ENCODE measurements around the gene COL4A2. TPM values are rescaled to one million over a fixed set of nuclear protein-coding genes. Genes with fewer than 3 reads are reported as not detected.

COL4A2 gene
- total RNA-seq, 4 donors from 2014 or later, result 43.0 to 72.7 (median 53.5) TPM

DNA sequence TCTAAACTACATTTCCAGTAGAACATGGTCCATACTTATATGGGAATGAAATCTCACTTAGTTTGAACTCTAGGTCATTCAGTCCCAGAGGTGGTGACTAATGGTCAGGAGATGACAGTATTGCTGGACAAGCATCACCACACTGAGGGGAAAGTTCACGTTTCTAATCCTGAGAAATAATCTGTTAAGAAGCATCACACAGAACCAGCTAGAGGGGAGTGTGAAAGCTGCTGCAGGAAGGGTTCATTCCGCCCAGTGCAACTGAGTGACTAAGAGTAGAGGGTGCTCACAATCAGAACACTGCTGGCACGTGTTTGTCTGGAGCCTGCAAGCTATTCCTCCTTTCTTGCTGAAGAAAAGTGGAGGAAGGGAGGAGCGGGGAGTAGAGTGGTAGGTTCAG is 2.8 kb upstream of the COL4A2 start:
- H3K9me3 ChIP-seq, result no peaks in the 10 kb centered on the region

DNA sequence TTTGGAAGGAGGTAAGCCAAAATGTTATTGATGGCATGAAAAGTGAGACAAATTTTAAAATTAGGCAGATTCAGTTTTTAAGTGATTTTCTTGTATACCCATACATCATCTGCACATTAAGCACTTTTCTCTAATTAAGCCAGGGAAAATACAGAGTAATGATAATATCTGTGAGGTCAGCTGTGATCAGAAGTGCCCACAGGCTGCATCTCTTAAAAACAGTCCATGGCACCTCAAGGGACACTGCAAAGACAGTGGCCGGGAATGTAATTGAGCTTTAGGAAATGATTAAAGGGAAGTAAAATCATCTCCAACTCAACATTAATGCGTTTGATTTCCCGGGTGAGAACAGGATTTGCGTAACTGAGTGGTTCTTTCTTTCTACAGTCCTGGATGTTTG is 2.1 kb upstream of the COL4A2 start:
- no peaks in the 10 kb centered on the region for H3K36me3 ChIP-seq
- WGBS, result 47% methylated on average over 4 of the region's 4 CpGs
- peaks cover 35% of the 10 kb centered on the region for H3K4me1 ChIP-seq
- H3K4me3 ChIP-seq, result peak overlapping the region; percentile 72
- H3K9me3 ChIP-seq, result no peaks in the 10 kb centered on the region
- H3K27me3 ChIP-seq, result peaks cover 72% of the 10 kb centered on the region
- no peak for DNase-seq (ENCODE audit: low spot score in 2 of 2)
- no peak overlapping the region for H3K27ac ChIP-seq
- no peak for TF ChIP-seq POLR2AphosphoS5 (IDR thresholded peaks at IDR 0.05)
- no peak for TF ChIP-seq POLR2A (IDR thresholded peaks at IDR 0.05)
- no peak for TF ChIP-seq EP300 (IDR thresholded peaks at IDR 0.05)
- TF ChIP-seq, protein P1, sequence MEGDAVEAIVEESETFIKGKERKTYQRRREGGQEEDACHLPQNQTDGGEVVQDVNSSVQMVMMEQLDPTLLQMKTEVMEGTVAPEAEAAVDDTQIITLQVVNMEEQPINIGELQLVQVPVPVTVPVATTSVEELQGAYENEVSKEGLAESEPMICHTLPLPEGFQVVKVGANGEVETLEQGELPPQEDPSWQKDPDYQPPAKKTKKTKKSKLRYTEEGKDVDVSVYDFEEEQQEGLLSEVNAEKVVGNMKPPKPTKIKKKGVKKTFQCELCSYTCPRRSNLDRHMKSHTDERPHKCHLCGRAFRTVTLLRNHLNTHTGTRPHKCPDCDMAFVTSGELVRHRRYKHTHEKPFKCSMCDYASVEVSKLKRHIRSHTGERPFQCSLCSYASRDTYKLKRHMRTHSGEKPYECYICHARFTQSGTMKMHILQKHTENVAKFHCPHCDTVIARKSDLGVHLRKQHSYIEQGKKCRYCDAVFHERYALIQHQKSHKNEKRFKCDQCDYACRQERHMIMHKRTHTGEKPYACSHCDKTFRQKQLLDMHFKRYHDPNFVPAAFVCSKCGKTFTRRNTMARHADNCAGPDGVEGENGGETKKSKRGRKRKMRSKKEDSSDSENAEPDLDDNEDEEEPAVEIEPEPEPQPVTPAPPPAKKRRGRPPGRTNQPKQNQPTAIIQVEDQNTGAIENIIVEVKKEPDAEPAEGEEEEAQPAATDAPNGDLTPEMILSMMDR (IDR thresholded peaks at IDR 0.05), result no peak

More for the DNA sequence above, 2.8 kb upstream of the COL4A2 start:
- H3K27ac ChIP-seq, result no peak overlapping the region
- 62% methylated on average over 4 of the region's 4 CpGs for WGBS
- DNase-seq (ENCODE audit: low spot score in 2 of 2), result peak in 1 of 2 donors; percentile 57
- peaks cover 32% of the 10 kb centered on the region for H3K4me1 ChIP-seq
- no peak for TF ChIP-seq POLR2AphosphoS5 (IDR thresholded peaks at IDR 0.05)
- TF ChIP-seq EP300 (IDR thresholded peaks at IDR 0.05), result no peak
- TF ChIP-seq POLR2A (IDR thresholded peaks at IDR 0.05), result no peak
- TF ChIP-seq, protein P1 (IDR thresholded peaks at IDR 0.05), result no peak
- H3K36me3 ChIP-seq, result no peaks in the 10 kb centered on the region
- H3K27me3 ChIP-seq, result peaks cover 64% of the 10 kb centered on the region
- H3K4me3 ChIP-seq, result peak overlapping the region; percentile 72

DNA sequence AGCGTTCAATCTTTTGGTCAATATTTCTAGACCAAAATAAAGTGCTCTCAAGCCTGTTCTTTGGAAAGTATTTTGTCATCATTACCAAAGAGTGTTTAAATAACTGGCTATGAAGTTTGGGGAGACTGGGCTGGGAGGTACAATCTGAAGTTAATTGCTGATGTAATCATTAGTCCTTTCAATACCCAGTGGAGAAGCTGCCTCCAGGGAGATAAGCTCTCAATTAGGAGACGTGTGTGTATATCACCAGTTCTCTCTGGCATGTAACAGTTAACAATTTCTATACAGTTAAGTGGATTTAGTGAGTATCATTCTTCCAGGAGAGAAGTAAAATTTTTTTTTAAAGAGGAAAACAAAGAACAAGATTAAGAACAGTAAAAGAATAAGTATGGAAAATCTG is 1.5 kb upstream of the COL4A2 start:
- H3K4me1 ChIP-seq, result peaks cover 35% of the 10 kb centered on the region
- DNase-seq (ENCODE audit: low spot score in 2 of 2), result no peak
- H3K27ac ChIP-seq, result peak overlapping the region; percentile 88
- H3K4me3 ChIP-seq, result peak overlapping the region; percentile 72
- WGBS, result 47% methylated on average over 2 of the region's 2 CpGs
- H3K9me3 ChIP-seq, result no peaks in the 10 kb centered on the region
- TF ChIP-seq, protein P1 (IDR thresholded peaks at IDR 0.05), result no peak
- H3K27me3 ChIP-seq, result peaks cover 77% of the 10 kb centered on the region
- H3K36me3 ChIP-seq, result no peaks in the 10 kb centered on the region

DNA sequence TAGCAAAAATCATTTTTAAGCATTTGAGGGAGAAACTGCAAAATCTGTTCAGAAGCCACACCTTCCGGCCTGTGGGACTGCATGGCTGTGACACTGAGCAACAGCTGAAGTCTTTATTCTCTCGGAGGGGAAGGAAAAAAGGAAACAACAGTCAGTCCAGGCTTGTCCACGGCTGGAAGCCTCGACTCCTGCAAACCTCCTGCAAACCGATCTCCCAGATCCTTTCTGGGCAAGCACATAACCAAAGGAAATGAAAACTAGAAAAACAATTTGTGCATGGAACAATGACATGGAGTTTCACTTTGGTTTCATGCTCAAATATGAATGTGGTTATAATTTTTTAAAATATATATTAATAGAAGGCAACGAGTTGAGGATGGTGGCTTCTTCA is 1.1 kb upstream of the COL4A2 start:
- 6% methylated on average over 6 of the region's 6 CpGs for WGBS
- H3K4me3 ChIP-seq, result peak overlapping the region; percentile 72
- peak overlapping the region; percentile 88 for H3K27ac ChIP-seq
- H3K27me3 ChIP-seq, result peaks cover 81% of the 10 kb centered on the region
- H3K4me1 ChIP-seq, result peaks cover 35% of the 10 kb centered on the region
- H3K36me3 ChIP-seq, result no peaks in the 10 kb centered on the region
- DNase-seq (ENCODE audit: low spot score in 2 of 2), result peak in 1 of 2 donors; percentile 50
- no peaks in the 10 kb centered on the region for H3K9me3 ChIP-seq
- no peak for TF ChIP-seq EP300 (IDR thresholded peaks at IDR 0.05)
- TF ChIP-seq POLR2AphosphoS5 (IDR thresholded peaks at IDR 0.05), result no peak
- no peak for TF ChIP-seq POLR2A (IDR thresholded peaks at IDR 0.05)
- TF ChIP-seq, protein P1 (IDR thresholded peaks at IDR 0.05), result no peak

DNA sequence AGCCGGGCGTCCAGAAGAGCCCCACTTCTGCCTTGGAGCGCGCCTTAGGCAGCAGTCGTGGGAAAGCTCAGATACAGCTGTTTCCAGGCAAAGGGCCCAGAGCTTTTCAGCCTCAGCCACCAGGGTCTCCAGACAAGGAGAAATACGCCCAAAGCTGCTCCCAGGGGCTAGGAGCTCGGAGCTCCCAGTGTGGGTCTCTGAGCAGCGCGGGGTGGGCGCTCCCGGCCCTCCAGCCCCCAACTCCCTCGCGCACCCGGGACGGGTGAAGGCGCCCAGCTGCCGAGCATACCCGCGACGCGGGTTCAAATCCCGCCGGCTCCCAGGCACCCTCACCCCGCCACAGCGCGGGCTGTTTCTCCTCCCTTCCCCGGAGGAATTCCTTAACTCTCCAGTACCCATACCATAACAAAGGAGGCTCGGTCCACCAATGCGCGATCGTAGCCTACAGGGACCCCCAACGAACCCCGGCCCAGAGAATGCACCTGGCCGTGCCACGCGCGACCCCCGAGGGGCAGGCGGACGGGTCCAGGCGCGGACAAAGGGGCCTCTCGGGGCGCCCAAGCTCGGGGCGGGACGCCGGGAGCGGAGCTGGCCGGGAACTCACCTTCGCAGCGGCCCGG is 634 bp upstream of the COL4A2 start:
- Histone ChIP-seq H3K9me3 (no peaks in the 10 kb centered on the region), H3K36me3 (no peaks in the 10 kb centered on the region), H3K27ac (peak overlapping the region; percentile 88), H3K4me3 (peak overlapping the region; percentile 72), H3K27me3 (peaks cover 86% of the 10 kb centered on the region), H3K4me1 (peaks cover 39% of the 10 kb centered on the region)
- peak in 1 of 2 donors; percentile 77 for DNase-seq (ENCODE audit: low spot score in 2 of 2)
- 4% methylated on average over 18 of the region's 53 CpGs for WGBS
- TF ChIP-seq, protein P1 (IDR thresholded peaks at IDR 0.05), result no peak
- TF ChIP-seq POLR2A (IDR thresholded peaks at IDR 0.05) (no peak), EP300 (IDR thresholded peaks at IDR 0.05) (no peak), POLR2AphosphoS5 (IDR thresholded peaks at IDR 0.05) (no peak)

All from suprapubic skin (tissue), 4 donors.